ENCODE results near the gene USP7.

- TF ChIP-seq, protein P1, sequence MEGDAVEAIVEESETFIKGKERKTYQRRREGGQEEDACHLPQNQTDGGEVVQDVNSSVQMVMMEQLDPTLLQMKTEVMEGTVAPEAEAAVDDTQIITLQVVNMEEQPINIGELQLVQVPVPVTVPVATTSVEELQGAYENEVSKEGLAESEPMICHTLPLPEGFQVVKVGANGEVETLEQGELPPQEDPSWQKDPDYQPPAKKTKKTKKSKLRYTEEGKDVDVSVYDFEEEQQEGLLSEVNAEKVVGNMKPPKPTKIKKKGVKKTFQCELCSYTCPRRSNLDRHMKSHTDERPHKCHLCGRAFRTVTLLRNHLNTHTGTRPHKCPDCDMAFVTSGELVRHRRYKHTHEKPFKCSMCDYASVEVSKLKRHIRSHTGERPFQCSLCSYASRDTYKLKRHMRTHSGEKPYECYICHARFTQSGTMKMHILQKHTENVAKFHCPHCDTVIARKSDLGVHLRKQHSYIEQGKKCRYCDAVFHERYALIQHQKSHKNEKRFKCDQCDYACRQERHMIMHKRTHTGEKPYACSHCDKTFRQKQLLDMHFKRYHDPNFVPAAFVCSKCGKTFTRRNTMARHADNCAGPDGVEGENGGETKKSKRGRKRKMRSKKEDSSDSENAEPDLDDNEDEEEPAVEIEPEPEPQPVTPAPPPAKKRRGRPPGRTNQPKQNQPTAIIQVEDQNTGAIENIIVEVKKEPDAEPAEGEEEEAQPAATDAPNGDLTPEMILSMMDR (IDR thresholded peaks at IDR 0.05) = no peak
- no peak for TF ChIP-seq POLR2A (IDR thresholded peaks at IDR 0.05)
- TF ChIP-seq POLR2AphosphoS5 (IDR thresholded peaks at IDR 0.05) = no peak
Measured at GRCh38 chr16:8889893-8890548, 73.7 kb downstream of the USP7 start.

Measured in upper lobe of left lung (tissue), 4 donors.